Prostate gland (tissue), 2 donors: ENCODE results near the gene SIM2. TPM values are rescaled to one million over a fixed set of nuclear protein-coding genes. Genes with fewer than 3 reads are reported as not detected.
A peak's percentile ranks its signal among the peaks of the same experiment; 100 is the strongest.

Experiments
- DNase-seq: peaks from one replicate; pipeline ENCODE4 v3.0.0-alpha.2; 2019; ENCODE audit warnings: low spot score
- H3K27ac ChIP-seq, 2 donors: fragments of 200-600 bp; sonication (generic); 2 replicates each; pipeline ENCODE4 v1.5.1; 2017 to 2019
- H3K27me3 ChIP-seq: fragments of 200-600 bp; sonication (generic); replicated peaks from 2 replicates; pipeline ENCODE4 v1.5.1; 2019; ENCODE audit not compliant: insufficient read depth
- H3K36me3 ChIP-seq, 2 donors: fragments of 200-600 bp; sonication (generic); 1 replicate in 1 of 2; 2 replicates in 1 of 2; pipeline versions ENCODE4 v1.5.1 to v1.8.1; 2017 to 2019
- H3K4me1 ChIP-seq: fragments of 200-600 bp; sonication (generic); replicated peaks from 2 replicates; pipeline ENCODE4 v1.5.1; 2019
- H3K4me3 ChIP-seq, 2 donors: fragments of 200-600 bp; sonication (generic); 2 replicates each; pipeline ENCODE4 v1.5.1; 2017 to 2019
- H3K9me3 ChIP-seq: fragments of 200-600 bp; sonication (generic); 2 replicates; pipeline ENCODE4 v1.5.1; 2017
- POLR2A ChIP-seq: fragments of 450-650 bp; IDR thresholded peaks from one replicate; pipeline ENCODE4 v1.6.1; 2016; ENCODE audit warnings: antibody characterized with exemption, mild to moderate bottlenecking
- POLR2AphosphoS5 ChIP-seq: sonication (generic); formaldehyde crosslinking; IDR thresholded peaks from one replicate; pipeline ENCODE4 v1.6.1; 2017; ENCODE audit warnings: antibody characterized with exemption
- WGBS: methylation state at CpG from one replicate; pipeline ENCODE4 v1.1.5; 2018; 5-methylcytosine and 5-hydroxymethylcytosine counted together
- intact Hi-C: fragments of 100-400 bp; cut with DNase I; formaldehyde crosslinking; loops from one replicate; pipeline ENCODE4 v1.14.2; 2022
- total RNA-seq, 2 donors: library from RNA; depleted of rRNA; stranded (reverse); fragments of >200 nt; gene quantifications; one replicate each; pipeline ENCODE4 v1.1.0, GENCODE V29; 2016
- TF ChIP-seq, protein P1 (sequence below), 4 experiments: fragments of 200-600 bp in 2 of 4; fragments of 450-650 bp in 2 of 4; sonication (generic) in 2 of 4; IDR thresholded peaks; 1 replicate in 3 of 4; 2 replicates in 1 of 4; pipeline ENCODE4 v1.5.1; 2016 to 2019; ENCODE audit warnings: antibody characterized with exemption in 4 of 4, mild to moderate bottlenecking in 2 of 4, moderate library complexity in 2 of 4

SIM2 gene
- total RNA-seq, 2 donors from 2014 or later: 1.0 to 16.3 TPM

GRCh38 chr21:36719614-36720013 lies 20.7 kb downstream of the SIM2 start:
- WGBS: 61% methylated on average over 10 of the region's 10 CpGs
- no peaks in the 10 kb centered on the region for H3K36me3 ChIP-seq
- peak; percentile 31 for TF ChIP-seq POLR2AphosphoS5
- TF ChIP-seq, protein P1, sequence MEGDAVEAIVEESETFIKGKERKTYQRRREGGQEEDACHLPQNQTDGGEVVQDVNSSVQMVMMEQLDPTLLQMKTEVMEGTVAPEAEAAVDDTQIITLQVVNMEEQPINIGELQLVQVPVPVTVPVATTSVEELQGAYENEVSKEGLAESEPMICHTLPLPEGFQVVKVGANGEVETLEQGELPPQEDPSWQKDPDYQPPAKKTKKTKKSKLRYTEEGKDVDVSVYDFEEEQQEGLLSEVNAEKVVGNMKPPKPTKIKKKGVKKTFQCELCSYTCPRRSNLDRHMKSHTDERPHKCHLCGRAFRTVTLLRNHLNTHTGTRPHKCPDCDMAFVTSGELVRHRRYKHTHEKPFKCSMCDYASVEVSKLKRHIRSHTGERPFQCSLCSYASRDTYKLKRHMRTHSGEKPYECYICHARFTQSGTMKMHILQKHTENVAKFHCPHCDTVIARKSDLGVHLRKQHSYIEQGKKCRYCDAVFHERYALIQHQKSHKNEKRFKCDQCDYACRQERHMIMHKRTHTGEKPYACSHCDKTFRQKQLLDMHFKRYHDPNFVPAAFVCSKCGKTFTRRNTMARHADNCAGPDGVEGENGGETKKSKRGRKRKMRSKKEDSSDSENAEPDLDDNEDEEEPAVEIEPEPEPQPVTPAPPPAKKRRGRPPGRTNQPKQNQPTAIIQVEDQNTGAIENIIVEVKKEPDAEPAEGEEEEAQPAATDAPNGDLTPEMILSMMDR (IDR thresholded peaks at IDR 0.05): peak in 3 of 4 experiments; percentile 14 to 55 (median 23)
- no peak for TF ChIP-seq POLR2A
- peak; percentile 59 for DNase-seq
- no peak overlapping the region for H3K4me3 ChIP-seq
- H3K4me1 ChIP-seq: no peaks in the 10 kb centered on the region
- H3K27ac ChIP-seq: peak overlapping the region; percentile 34 to 80
- intact Hi-C loops: no loop called here
- H3K27me3 ChIP-seq: no peaks in the 10 kb centered on the region
- H3K9me3 ChIP-seq: no peaks in the 10 kb centered on the region

DNA sequence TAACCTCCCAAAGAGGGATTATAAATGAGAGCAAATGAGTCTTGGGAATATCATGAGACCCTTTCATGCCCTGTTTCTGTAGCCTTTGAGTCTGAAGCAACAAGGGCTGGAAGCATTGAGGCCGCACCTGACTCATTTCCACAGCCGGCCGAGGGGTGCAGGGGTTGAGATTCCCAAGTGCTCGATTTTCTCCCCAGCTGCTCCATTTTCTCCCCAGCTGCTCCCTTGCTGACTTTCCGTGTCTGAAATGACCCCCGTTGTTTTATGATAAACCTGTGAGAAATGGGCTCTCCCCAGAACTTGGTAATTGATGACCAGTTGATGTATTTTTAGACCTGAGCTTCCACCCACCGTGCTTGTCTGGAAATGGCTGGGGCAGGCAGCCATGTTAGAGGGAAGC lies 22.9 kb downstream of the SIM2 start:
- TF ChIP-seq POLR2A: no peak
- no peak for TF ChIP-seq POLR2AphosphoS5
- TF ChIP-seq, protein P1 (IDR thresholded peaks at IDR 0.05): no peak
- intact Hi-C loops: no loop called here
- WGBS: 92% methylated on average over 7 of the region's 7 CpGs
- Histone ChIP-seq H3K27me3 (no peaks in the 10 kb centered on the region), H3K9me3 (no peaks in the 10 kb centered on the region), H3K4me3 (no peak overlapping the region), H3K36me3 (no peaks in the 10 kb centered on the region), H3K4me1 (no peaks in the 10 kb centered on the region), H3K27ac (no peak overlapping the region)
- no peak for DNase-seq

- DNase-seq: no peak
- Histone ChIP-seq H3K4me1 (no peaks in the 10 kb centered on the region), H3K4me3 (no peak overlapping the region), H3K27ac (no peak overlapping the region), H3K9me3 (no peaks in the 10 kb centered on the region), H3K36me3 (no peaks in the 10 kb centered on the region), H3K27me3 (no peaks in the 10 kb centered on the region)
- TF ChIP-seq, protein P1 (IDR thresholded peaks at IDR 0.05): no peak
- WGBS: 90% methylated on average over 21 of the region's 25 CpGs
- intact Hi-C loops: no loop called here
Observed at GRCh38 chr21:36722370-36723368, 23.8 kb downstream of the SIM2 start.

DNA sequence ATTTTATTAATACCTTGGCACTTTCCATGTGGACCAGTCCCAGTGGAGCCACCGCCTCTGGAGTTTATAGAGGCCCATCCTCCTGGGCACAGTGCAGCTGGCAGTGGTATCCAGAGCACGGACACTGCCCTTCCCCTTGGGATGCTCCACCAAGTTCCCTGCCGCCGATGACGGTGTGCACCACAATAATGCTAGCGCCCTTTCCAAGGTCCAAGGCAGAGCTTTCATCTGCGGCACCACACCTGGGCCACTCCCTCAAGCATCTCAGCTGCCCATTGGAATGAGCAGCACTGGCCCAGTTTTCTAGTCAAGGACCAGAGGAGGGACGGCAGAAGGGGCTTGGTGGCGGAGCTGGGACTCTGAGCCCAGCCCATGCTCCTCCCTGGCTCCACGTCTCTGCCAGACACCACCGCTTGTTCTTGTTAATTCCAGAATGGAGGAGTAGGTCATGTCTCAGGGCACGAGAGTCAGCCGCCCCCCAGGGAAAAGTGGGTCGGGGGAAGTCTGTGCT lies 24.5 kb downstream of the SIM2 start:
- Histone ChIP-seq H3K27me3 (no peaks in the 10 kb centered on the region), H3K9me3 (no peaks in the 10 kb centered on the region), H3K27ac (no peak overlapping the region), H3K4me3 (no peak overlapping the region), H3K4me1 (no peaks in the 10 kb centered on the region), H3K36me3 (no peaks in the 10 kb centered on the region)
- 93% methylated on average over 14 of the region's 14 CpGs for WGBS
- intact Hi-C loops: no loop called here
- DNase-seq: no peak
- no peak for TF ChIP-seq POLR2A
- TF ChIP-seq, protein P1 (IDR thresholded peaks at IDR 0.05): no peak
- TF ChIP-seq POLR2AphosphoS5: no peak
